SK-N-SH treated with all-trans-retinoic acid at 6 μM for 48 hours (cell line): ENCODE data around the gene FOSL2.

Experiments used
- ATAC-seq: fragments of 200-7000 bp; cut with Tn5 transposase; 3 replicates; pipeline ENCODE4 v1.9.1; 2020; ENCODE audit warnings: mild to moderate bottlenecking, moderate library complexity
- BACH2 ChIP-seq: fragments of 250-450 bp; sonication (Bioruptor Pico); IDR thresholded peaks from 2 replicates; pipeline ENCODE4 v1.9.0; 2021; ENCODE audit warnings: mild to moderate bottlenecking, borderline replicate concordance
- ESRRG ChIP-seq: fragments of 250-450 bp; sonication (Bioruptor Pico); IDR thresholded peaks from 2 replicates; pipeline ENCODE4 v1.6.1; 2021; ENCODE audit warnings: mild to moderate bottlenecking
- GLIS3 ChIP-seq: fragments of 250-450 bp; sonication (Bioruptor Pico); IDR thresholded peaks from 2 replicates; pipeline ENCODE4 v1.5.0; 2020; ENCODE audit warnings: mild to moderate bottlenecking, moderate library complexity
- ISL1 ChIP-seq: fragments of 250-450 bp; sonication (Bioruptor Pico); IDR thresholded peaks from 2 replicates; pipeline ENCODE4 v2.1.2; 2022; ENCODE audit warnings: mild to moderate bottlenecking, moderate library complexity
- OSR1 ChIP-seq: fragments of 250-450 bp; sonication (Bioruptor Pico); IDR thresholded peaks from 2 replicates; pipeline ENCODE4 v1.8.0; 2022; ENCODE audit warnings: moderate library complexity, mild to moderate bottlenecking, inconsistent platforms
- PPARA ChIP-seq: fragments of 250-450 bp; sonication (Bioruptor Pico); IDR thresholded peaks from 2 replicates; pipeline ENCODE4 v1.5.0; 2020; ENCODE audit warnings: mild to moderate bottlenecking, borderline replicate concordance
- RARB ChIP-seq: fragments of 250-450 bp; sonication (Bioruptor Pico); IDR thresholded peaks from 2 replicates; pipeline ENCODE4 v1.8.0; 2021; ENCODE audit warnings: mild to moderate bottlenecking, moderate library complexity
- SNAI2 ChIP-seq: fragments of 250-450 bp; sonication (Bioruptor Pico); IDR thresholded peaks from 2 replicates; pipeline ENCODE4 v1.5.0; 2020; ENCODE audit warnings: mild to moderate bottlenecking, moderate library complexity
- ZC3H10 ChIP-seq: fragments of 250-450 bp; sonication (Bioruptor Pico); IDR thresholded peaks from 2 replicates; pipeline ENCODE4 v1.5.1; 2021; ENCODE audit warnings: mild to moderate bottlenecking, moderate library complexity
- ZFP3 ChIP-seq: fragments of 250-450 bp; sonication (Bioruptor Pico); IDR thresholded peaks from 2 replicates; pipeline ENCODE4 v1.5.0; 2020; ENCODE audit warnings: mild to moderate bottlenecking, moderate library complexity
- ZFP30 ChIP-seq: fragments of 450-650 bp; formaldehyde crosslinking; IDR thresholded peaks from 2 replicates; pipeline ENCODE4 v1.5.0; 2022; ENCODE audit warnings: mild to moderate bottlenecking, moderate library complexity
- ZNF565 ChIP-seq: fragments of 450-650 bp; formaldehyde crosslinking; conservative IDR thresholded peaks from 2 replicates; pipeline ENCODE4 v1.5.0; 2020; ENCODE audit warnings: low read depth, mild to moderate bottlenecking, moderate library complexity
- ZNF70 ChIP-seq: fragments of 450-650 bp; formaldehyde crosslinking; IDR thresholded peaks from 2 replicates; pipeline ENCODE4 v1.5.0; 2020; ENCODE audit warnings: mild to moderate bottlenecking, moderate library complexity
- ZNF8 ChIP-seq: fragments of 450-650 bp; formaldehyde crosslinking; IDR thresholded peaks from 2 replicates; pipeline ENCODE4 v1.5.0; 2020; ENCODE audit warnings: mild to moderate bottlenecking, moderate library complexity
- TF ChIP-seq, protein P1 (sequence below): fragments of 250-450 bp; sonication (Bioruptor Pico); IDR thresholded peaks from 2 replicates; pipeline ENCODE4 v1.5.1; 2021; ENCODE audit warnings: mild to moderate bottlenecking, moderate library complexity
- TF ChIP-seq, protein P2 (sequence below): fragments of 250-450 bp; sonication (Bioruptor Pico); IDR thresholded peaks from 2 replicates; pipeline ENCODE4 v1.5.0; 2020; ENCODE audit warnings: mild to moderate bottlenecking, moderate library complexity
- TF ChIP-seq, protein P3 (sequence below): fragments of 250-450 bp; sonication (Bioruptor Pico); IDR thresholded peaks from 2 replicates; pipeline ENCODE4 v1.8.0; 2021; ENCODE audit warnings: low read depth, mild to moderate bottlenecking, moderate library complexity, borderline replicate concordance
- TF ChIP-seq, protein P4 (sequence below): fragments of 250-450 bp; sonication (Bioruptor Pico); IDR thresholded peaks from 2 replicates; pipeline ENCODE4 v1.8.0; 2020; ENCODE audit warnings: mild to moderate bottlenecking, moderate library complexity, borderline replicate concordance

Gene FOSL2

DNA sequence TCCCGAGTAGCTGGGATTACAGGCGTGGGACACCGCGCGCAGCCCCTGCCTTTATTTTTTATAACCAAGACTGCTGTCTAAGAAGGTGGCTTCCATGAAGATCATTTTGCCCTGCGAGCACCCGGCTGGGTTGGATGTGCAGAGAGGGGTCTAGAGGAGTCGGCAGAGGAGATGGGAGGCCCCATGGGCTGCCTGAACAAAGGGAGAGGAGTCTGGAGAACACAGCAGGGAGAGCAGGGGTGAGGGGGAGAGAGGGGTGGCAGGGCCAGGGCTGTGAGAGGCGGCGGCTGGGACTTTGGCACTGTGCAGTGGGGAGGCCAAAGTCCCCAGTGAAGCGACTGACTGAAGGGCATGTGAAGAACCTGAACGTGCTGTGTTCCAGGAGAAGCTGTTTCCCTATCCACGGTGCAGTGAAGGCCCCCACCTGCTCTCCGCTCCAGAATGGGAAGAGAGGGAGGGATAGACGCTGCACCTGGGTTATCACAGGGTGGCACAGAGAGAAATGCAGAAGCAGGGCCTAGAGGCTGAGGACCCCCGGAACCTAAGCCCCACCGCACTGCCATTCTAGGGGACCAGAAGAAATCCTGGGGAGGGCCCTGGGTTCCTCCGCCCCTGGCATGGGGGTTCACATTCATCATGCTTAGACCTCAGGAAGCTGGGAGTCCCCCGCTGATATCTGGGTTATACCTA is 24.8 kb upstream of the FOSL2 start:
- ATAC-seq, result no peak
- TF ChIP-seq ZNF70 (CRISPR knock-in tag), result no peak
- TF ChIP-seq SNAI2 (CRISPR knock-in tag), result no peak
- no peak for TF ChIP-seq ESRRG (CRISPR knock-in tag)
- no peak for TF ChIP-seq ISL1 (CRISPR knock-in tag)
- no peak for TF ChIP-seq ZNF8 (CRISPR knock-in tag)
- TF ChIP-seq, protein P1, sequence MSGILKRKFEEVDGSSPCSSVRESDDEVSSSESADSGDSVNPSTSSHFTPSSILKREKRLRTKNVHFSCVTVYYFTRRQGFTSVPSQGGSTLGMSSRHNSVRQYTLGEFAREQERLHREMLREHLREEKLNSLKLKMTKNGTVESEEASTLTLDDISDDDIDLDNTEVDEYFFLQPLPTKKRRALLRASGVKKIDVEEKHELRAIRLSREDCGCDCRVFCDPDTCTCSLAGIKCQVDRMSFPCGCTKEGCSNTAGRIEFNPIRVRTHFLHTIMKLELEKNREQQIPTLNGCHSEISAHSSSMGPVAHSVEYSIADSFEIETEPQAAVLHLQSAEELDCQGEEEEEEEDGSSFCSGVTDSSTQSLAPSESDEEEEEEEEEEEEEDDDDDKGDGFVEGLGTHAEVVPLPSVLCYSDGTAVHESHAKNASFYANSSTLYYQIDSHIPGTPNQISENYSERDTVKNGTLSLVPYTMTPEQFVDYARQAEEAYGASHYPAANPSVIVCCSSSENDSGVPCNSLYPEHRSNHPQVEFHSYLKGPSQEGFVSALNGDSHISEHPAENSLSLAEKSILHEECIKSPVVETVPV (CRISPR knock-in tag), result no peak
- no peak for TF ChIP-seq GLIS3 (CRISPR knock-in tag)
- TF ChIP-seq, protein P2, sequence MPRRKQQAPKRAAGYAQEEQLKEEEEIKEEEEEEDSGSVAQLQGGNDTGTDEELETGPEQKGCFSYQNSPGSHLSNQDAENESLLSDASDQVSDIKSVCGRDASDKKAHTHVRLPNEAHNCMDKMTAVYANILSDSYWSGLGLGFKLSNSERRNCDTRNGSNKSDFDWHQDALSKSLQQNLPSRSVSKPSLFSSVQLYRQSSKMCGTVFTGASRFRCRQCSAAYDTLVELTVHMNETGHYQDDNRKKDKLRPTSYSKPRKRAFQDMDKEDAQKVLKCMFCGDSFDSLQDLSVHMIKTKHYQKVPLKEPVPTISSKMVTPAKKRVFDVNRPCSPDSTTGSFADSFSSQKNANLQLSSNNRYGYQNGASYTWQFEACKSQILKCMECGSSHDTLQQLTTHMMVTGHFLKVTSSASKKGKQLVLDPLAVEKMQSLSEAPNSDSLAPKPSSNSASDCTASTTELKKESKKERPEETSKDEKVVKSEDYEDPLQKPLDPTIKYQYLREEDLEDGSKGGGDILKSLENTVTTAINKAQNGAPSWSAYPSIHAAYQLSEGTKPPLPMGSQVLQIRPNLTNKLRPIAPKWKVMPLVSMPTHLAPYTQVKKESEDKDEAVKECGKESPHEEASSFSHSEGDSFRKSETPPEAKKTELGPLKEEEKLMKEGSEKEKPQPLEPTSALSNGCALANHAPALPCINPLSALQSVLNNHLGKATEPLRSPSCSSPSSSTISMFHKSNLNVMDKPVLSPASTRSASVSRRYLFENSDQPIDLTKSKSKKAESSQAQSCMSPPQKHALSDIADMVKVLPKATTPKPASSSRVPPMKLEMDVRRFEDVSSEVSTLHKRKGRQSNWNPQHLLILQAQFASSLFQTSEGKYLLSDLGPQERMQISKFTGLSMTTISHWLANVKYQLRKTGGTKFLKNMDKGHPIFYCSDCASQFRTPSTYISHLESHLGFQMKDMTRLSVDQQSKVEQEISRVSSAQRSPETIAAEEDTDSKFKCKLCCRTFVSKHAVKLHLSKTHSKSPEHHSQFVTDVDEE, result no peak
- TF ChIP-seq ZC3H10, result no peak
- no peak for TF ChIP-seq BACH2 (CRISPR knock-in tag)
- no peak for TF ChIP-seq ZFP3
- no peak for TF ChIP-seq OSR1 (CRISPR knock-in tag)
- no peak for TF ChIP-seq ZNF565
- TF ChIP-seq ZFP30 (CRISPR knock-in tag), result no peak

DNA sequence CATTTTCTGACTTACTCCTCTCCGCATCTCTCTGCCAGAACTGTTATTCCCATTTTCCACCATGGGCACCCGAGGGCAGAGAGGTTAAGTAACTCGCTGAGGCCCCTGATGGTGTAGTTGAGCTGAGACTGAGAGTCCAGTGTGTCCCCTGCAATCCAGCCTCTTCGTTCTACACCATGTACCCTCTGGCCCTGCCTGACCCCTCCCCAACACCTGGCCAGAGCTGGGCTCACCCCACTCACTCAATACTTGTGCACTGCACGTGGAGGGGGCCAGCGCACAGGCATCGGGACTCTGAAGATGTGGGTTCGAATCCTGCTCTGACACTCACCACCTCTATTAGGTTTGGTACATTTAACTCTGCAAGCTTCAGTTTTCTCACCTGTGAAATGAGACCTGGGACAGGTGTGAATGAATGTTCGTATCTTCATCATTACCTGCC is 24.3 kb upstream of the FOSL2 start:
- no peak for ATAC-seq
- TF ChIP-seq RARB (no peak), ZC3H10 (no peak), BACH2 (CRISPR knock-in tag) (no peak), ZNF565 (no peak), ESRRG (CRISPR knock-in tag) (no peak)
- TF ChIP-seq, protein P2, result no peak
- TF ChIP-seq, protein P3, sequence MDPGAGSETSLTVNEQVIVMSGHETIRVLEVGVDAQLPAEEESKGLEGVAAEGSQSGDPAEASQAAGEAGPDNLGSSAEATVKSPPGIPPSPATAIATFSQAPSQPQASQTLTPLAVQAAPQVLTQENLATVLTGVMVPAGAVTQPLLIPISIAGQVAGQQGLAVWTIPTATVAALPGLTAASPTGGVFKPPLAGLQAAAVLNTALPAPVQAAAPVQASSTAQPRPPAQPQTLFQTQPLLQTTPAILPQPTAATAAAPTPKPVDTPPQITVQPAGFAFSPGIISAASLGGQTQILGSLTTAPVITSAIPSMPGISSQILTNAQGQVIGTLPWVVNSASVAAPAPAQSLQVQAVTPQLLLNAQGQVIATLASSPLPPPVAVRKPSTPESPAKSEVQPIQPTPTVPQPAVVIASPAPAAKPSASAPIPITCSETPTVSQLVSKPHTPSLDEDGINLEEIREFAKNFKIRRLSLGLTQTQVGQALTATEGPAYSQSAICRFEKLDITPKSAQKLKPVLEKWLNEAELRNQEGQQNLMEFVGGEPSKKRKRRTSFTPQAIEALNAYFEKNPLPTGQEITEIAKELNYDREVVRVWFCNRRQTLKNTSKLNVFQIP (CRISPR knock-in tag), result no peak

DNA sequence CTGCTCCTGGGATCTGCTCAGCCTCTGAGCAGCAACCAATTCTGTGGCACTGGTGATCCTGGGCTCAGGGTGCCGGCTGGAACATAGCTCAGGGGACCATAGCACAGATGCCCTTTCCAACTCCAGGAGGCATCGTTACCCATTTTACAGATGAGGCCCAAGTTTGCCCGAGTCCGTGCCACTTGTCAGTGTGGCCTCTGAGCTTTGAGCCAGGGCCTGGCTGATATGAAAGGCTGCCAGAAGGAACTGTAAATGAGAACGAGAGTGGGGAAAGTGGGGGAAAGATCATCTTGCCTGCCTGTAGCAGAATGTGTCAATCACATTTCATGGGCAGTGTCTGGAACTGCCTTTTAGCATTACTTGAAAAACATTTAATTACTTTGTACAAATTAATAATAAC is 23.3 kb upstream of the FOSL2 start:
- no peak for ATAC-seq
- TF ChIP-seq ESRRG (CRISPR knock-in tag), result no peak
- TF ChIP-seq, protein P1 (CRISPR knock-in tag), result no peak
- TF ChIP-seq ZNF70 (CRISPR knock-in tag), result no peak
- TF ChIP-seq, protein P4, sequence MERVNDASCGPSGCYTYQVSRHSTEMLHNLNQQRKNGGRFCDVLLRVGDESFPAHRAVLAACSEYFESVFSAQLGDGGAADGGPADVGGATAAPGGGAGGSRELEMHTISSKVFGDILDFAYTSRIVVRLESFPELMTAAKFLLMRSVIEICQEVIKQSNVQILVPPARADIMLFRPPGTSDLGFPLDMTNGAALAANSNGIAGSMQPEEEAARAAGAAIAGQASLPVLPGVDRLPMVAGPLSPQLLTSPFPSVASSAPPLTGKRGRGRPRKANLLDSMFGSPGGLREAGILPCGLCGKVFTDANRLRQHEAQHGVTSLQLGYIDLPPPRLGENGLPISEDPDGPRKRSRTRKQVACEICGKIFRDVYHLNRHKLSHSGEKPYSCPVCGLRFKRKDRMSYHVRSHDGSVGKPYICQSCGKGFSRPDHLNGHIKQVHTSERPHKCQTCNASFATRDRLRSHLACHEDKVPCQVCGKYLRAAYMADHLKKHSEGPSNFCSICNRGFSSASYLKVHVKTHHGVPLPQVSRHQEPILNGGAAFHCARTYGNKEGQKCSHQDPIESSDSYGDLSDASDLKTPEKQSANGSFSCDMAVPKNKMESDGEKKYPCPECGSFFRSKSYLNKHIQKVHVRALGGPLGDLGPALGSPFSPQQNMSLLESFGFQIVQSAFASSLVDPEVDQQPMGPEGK (CRISPR knock-in tag), result no peak
- TF ChIP-seq ZNF8 (CRISPR knock-in tag), result no peak
- no peak for TF ChIP-seq SNAI2 (CRISPR knock-in tag)
- TF ChIP-seq PPARA (CRISPR knock-in tag), result no peak
